ENCODE measurements around the gene SLTM. TPM values are rescaled to one million over a fixed set of nuclear protein-coding genes. Genes with fewer than 3 reads are reported as not detected.
"Not testable (repeated sequence)": the region's sequence is repeated elsewhere in the genome, so short reads cannot be mapped to it uniquely, and the experiment has no call there.

SLTM gene
- total RNA-seq, 1 experiment from 2014 or later, result 50.6 TPM

DNA sequence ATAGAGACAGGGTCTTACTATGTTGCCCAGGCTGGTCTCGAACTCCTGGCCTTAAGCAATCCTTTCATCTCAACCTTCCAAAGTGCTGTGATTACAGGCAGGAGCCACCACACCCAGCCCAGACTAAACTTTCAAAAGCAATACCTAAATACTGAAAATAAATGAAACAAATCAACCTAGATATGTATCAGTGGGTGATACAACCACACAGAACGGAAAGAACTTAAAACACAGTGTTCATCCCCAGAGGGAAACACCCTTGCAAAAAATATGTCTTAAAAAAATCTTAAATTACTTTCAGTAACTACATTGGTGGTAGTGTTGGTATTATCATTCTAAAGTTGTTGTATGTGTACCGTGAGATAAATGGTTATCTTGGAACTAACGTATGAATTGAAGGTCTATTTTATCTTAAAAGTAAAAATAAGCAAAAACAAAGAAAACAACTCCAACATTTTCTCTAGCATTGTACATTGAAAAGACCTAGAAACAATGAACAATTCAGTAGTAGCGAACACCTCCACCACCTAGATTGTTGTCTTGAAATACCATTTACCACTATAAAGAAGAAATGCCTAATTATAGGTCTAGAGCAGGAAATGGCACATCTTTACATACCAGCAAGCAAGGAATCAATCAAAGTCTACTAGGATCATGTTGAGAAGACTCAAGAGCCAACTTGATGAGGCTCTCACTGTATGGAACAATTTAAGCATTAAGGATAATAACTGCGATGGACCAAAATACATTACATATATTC is 24.7 kb downstream of the SLTM start:
- no peak overlapping the region for H3K4me3 ChIP-seq
- H3K9me3 ChIP-seq, result no peaks in the 10 kb centered on the region
- no peaks in the 10 kb centered on the region for H3K27me3 ChIP-seq
- no peak for DNase-seq
- peaks cover 66% of the 10 kb centered on the region for H3K36me3 ChIP-seq

DNA sequence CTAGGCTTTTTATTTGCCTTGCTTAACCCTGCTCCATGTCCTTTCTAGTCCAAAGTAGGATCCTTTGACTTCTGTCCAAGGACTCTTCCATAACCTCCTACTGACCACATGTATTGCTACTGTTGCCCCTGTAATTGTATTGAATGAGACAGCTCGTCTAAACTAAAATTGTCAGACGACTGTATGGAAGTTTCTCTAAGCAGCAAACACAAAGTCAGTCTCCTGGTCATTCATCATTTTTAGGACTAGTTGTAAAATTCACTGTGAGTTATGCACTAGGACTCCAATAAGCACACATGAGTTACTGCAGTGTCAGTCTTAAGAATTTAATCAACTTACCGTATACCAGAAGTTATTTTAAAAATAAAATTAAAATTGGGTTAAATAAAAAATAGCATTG is 32.8 kb downstream of the SLTM start:
- H3K36me3 ChIP-seq, result peaks cover 63% of the 10 kb centered on the region
- H3K9me3 ChIP-seq, result no peaks in the 10 kb centered on the region
- DNase-seq, result no peak
- no peak overlapping the region for H3K4me3 ChIP-seq
- no peaks in the 10 kb centered on the region for H3K27me3 ChIP-seq

DNA sequence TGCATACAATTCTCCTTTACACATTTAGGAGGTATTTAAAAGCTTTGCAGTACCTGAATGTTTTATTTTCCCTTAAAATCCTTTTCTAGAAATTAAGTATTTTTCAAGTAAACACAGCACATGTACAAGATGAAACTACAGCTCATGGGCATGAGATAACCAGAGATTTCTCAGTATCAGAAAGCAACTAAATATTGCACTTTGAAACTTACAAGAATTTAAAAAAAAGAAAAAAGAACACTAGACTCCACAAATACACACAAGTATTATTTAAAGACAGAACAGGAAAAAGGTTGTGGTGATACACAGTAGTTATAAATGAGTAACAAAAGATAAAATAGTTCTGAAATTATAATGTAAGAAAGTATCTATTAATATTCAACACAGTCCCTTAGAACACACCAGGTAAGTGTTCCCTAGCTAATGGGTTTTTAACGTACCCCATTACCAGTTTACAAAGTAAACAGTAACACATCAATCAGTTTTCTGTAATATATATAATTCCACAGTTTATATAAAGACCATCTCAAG is 35.3 kb downstream of the SLTM start:
- H3K4me3 ChIP-seq, result no peak overlapping the region
- H3K9me3 ChIP-seq, result no peaks in the 10 kb centered on the region
- no peak for DNase-seq
- peaks cover 76% of the 10 kb centered on the region for H3K36me3 ChIP-seq
- H3K27me3 ChIP-seq, result no peaks in the 10 kb centered on the region

DNA sequence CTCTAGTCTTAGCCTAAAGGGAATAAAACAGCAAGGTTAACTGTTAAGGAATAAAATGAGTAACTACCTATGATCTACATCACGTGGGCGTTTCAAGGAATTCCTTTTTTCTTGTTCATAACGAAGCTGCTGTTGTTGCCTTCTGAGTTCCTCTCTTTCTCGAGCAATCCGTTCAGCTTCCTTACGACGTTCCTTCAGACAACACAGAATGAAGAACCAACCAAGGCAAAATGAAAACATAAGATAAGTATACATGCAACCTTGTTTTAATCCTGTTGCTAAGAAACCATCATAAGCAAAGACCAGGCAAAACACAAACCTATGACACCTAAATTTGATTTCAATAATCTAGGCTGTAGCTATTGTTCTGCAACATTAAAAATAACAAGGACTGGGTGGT is 44.1 kb downstream of the SLTM start:
- no peak for DNase-seq
- Histone ChIP-seq H3K9me3 (no peaks in the 10 kb centered on the region), H3K36me3 (peaks cover 95% of the 10 kb centered on the region), H3K27me3 (no peaks in the 10 kb centered on the region), H3K4me3 (no peak overlapping the region)

DNA sequence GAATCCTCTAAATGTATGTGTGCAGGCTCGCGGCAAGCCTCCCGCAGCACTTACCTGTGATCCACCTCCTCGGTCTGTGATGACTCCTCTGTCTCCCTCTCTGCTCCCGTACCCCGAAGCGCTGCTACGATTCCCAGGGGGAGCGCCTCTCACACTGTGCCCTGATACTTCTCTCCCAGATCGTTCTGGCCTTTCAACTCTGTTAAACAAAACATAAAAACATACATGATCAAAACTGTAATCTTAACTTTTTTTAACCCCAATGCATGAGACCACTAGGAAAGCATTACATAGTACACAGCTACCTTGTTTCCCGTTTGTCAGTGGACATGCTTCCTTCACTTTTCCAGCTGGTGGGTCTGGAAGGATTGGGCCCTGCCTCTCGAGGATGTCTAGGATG is 46.6 kb downstream of the SLTM start:
- peaks cover 94% of the 10 kb centered on the region for H3K36me3 ChIP-seq
- no peaks in the 10 kb centered on the region for H3K27me3 ChIP-seq
- no peak for DNase-seq

DNA sequence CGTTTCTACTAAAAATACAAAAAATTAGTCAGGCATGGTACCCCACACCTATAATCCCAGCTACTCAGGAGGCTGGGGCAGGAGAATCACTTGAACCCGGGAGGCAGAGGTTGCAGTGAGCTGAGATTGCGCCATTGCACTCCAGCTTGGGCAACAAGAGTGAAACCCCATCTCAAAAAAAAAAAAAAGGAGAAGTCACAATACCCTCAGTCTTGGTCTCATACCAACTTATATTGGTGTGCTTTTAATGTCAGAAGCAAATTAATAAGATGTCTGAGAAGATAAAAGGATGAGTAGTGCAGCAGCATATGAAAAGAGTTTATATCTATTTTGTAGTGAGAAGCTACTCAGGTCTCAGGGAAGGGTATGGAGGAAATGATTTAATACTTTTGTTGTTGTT is 49.6 kb downstream of the SLTM start:
- H3K27me3 ChIP-seq, H3K4me3 ChIP-seq, H3K9me3 ChIP-seq, DNase-seq: not testable (repeated sequence)
- H3K36me3 ChIP-seq, result peaks cover 95% of the 10 kb centered on the region

More for the DNA sequence above, 46.6 kb downstream of the SLTM start:
- Histone ChIP-seq H3K4me3 (no peak overlapping the region), H3K9me3 (no peaks in the 10 kb centered on the region)

DNA sequence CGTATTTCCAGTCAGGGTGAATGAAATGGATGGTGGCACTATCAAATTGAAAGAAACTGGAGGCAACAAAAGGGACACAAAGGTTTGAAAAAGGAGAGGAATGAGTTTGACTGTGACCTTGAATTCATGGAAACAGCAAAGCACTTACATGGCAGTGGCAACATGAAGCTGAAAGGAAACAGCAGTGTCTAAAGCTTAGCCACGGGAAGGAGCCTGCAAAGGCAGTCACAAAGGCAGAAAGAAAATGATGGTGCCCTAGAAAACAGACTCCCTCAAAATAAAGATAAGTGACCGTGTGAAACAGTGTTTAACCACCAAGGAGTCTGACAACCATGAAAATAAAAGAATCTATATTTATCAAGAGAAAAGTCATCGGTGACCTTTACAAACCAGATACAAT is 51.2 kb downstream of the SLTM start:
- Histone ChIP-seq H3K4me3 (no peak overlapping the region), H3K9me3 (no peaks in the 10 kb centered on the region), H3K27me3 (no peaks in the 10 kb centered on the region), H3K36me3 (peaks cover 94% of the 10 kb centered on the region)
- no peak for DNase-seq

DNA sequence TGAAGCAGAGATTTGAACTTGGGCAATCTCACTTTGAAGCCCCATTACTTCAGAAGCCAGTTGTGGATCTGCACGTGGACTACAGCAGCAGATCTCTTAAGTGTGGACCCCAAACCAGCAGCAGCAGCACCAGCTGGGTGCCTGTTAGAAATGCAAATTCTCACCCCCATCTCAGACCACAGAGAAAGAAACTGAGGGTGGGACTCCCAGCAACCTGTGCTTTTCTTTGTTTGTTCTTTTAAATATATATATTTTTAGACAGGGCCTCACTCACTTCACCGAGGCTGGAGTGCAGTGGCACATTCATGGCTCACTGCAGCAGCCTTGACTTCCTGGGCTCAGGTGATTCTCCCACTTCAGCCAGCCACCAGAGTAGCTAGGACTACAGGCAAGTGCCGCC is 53.2 kb downstream of the SLTM start:
- Histone ChIP-seq H3K4me3 (no peak overlapping the region), H3K27me3 (no peaks in the 10 kb centered on the region), H3K9me3 (no peaks in the 10 kb centered on the region), H3K36me3 (peaks cover 84% of the 10 kb centered on the region)
- DNase-seq, result no peak

DNA sequence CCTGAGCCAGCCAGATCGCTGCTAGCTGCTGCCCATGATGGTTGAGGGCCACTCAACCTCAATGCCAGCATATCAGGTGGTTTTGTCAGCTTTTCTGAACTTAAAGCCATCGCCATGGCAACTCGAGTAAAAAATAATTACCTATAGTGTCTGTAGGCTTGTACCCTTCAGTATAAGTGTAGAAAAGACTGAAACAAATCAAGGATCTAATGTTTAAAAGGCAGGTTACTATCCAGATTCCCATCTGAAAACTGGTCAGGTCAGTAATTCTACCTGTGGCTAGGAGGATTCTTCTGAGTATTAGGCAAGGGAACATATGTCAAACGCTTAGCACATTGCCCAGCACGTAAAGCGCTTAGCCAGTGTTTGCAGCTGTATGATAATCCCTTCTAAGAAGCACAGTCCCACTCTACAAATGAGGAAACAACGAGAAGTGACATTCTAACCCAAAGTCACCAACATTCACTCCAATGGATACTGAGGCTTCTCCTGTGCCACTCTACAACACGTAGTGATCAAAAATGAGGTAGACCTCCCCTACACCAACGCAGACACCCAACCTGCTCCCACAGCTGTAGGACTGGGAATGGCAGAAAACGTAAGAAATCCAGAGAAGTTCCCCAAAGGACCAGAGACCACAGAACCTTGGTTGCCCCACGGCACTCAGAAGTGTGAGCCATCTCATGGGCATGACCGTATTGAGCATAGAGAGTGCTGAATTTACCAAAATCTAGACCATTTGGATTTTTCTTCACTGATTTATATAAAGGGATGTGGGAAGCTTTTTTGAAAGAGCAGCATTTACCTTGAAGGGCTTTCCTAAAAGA is 55.3 kb downstream of the SLTM start:
- no peaks in the 10 kb centered on the region for H3K27me3 ChIP-seq
- no peaks in the 10 kb centered on the region for H3K9me3 ChIP-seq
- no peak for DNase-seq
- H3K36me3 ChIP-seq, result peaks cover 63% of the 10 kb centered on the region
- H3K4me3 ChIP-seq, result no peak overlapping the region

DNA sequence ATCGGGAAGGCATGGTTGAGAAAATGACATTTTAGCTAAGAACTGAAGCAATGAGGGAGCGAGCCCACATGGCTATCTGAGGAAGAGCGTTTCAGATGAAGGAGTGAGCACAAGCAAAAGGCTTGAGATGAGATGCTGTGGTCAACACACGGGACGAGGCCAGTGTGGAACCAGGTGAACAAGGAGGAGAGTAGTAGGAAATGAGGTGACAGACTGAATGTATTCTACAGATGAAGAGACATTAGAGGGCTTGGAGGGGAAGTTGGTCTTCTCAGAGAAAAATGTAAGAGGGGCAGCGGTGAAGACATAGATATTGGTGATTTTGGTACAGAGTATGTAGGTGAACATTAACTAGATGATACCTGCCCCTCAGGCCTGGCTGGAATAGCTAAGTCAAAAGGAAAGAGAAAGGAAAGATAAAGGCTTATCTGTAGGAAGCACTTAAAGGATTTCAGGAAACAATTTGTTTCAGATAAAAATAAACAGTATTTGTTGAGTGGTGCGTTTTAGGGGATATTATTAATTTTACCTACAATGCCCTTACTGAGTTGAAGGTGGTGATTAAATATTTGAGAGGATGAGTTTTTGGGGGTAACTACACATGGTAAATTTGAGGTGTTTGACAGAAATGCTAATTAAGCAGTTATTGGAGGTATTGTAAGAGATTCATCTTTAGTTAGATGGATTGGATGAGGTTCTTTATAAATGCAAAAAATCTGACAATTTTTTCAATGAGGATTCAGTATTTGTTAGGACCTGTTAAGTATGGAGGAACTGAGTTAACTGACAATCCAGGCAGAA is 57.0 kb downstream of the SLTM start:
- H3K36me3 ChIP-seq, result peaks cover 48% of the 10 kb centered on the region

DNA sequence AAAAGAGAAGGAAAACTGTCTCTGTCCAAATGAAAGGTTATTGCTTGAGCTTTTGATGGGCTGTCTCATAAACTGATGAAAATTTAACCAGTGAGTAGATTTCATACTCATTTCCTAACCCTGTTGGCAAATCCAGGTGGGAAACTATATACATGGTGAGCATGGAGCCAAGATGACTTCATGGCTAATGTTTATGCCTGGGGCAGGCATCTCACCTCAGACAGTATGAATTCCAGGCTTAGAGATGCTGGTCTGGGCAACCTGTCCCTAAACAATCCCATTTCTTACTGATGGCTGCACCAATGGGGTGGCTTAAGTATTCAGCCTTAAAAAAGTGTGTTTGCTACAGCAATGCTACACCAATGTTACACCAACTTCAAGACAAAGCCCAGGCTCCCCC is 58.1 kb downstream of the SLTM start:
- Histone ChIP-seq H3K36me3 (peaks cover 37% of the 10 kb centered on the region), H3K27me3 (no peaks in the 10 kb centered on the region), H3K4me3 (no peak overlapping the region), H3K9me3 (no peaks in the 10 kb centered on the region)
- no peak for DNase-seq

More for the DNA sequence above, 57.0 kb downstream of the SLTM start:
- Histone ChIP-seq H3K27me3 (no peaks in the 10 kb centered on the region), H3K4me3 (no peak overlapping the region), H3K9me3 (no peaks in the 10 kb centered on the region)
- no peak for DNase-seq

DNA sequence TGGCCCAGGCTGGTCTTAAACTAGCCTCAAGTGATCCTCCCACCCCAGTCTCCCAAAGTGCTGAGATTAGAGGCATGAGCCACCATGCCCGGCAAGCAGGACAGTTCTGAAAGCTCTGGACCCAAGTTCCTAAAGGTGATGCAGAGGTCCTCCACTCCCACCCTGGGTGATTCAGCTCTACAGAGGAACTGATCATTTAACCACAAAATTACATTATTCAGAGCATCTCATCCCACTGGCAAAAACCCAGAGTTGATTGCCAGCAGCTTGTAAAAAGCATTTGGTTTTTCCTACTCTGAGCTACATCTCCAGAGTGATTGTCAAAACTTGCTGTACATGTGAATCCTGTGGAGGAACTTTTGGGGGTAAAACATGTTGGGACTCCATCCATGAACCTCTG is 60.2 kb downstream of the SLTM start:
- peaks cover 18% of the 10 kb centered on the region for H3K36me3 ChIP-seq
- peak; percentile 72 for DNase-seq
- H3K9me3 ChIP-seq, result no peaks in the 10 kb centered on the region

DNA sequence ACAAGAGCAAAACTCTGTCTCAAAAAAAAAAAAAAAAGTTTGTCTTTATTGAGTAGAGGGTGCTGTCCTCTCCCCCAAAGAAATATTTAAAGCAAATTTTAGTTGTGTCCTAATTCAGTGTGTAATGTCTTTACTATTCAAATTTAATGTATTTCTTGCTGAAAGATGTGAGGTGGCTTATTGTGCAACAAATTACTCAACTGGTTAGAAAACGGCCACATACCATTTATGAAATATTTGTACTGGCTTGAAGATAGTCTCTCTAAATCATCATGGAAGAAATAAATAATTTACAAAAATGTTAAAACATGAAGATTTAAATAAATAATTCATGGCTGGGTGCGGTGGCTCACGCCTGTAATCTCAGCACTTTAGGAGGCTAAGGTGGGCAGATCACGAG is 63.0 kb downstream of the SLTM start:
- no peaks in the 10 kb centered on the region for H3K9me3 ChIP-seq
- DNase-seq, result no peak
- H3K36me3 ChIP-seq, result peaks cover 2% of the 10 kb centered on the region; the same call in 1 of the 2 replicates
- H3K4me3 ChIP-seq, result no peak overlapping the region
- H3K27me3 ChIP-seq, result no peaks in the 10 kb centered on the region

More for the DNA sequence above, 60.2 kb downstream of the SLTM start:
- H3K4me3 ChIP-seq, result no peak overlapping the region
- H3K27me3 ChIP-seq, result no peaks in the 10 kb centered on the region

DNA sequence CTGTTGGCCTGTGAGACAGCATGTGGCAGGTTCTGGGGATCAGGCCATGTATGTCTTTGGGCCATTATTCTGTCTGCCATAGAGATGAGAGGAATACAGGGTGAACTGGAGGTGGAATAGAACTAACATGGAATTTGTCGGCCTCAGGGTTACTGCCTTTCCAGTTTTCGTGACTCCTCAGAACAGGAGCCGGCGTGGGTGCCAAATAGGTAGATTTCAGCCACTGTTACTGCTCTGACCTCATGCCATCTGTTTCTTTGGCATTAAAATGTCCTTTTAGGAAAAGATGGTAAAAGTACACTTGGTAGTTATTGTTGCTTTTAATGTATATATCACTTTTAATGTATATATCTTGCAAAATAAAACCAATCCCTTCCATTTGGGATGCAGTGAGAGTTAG is 65.6 kb downstream of the SLTM start:
- no peak for DNase-seq
- Histone ChIP-seq H3K9me3 (no peaks in the 10 kb centered on the region), H3K27me3 (no peaks in the 10 kb centered on the region), H3K36me3 (peaks cover 2% of the 10 kb centered on the region; the same call in 1 of the 2 replicates), H3K4me3 (no peak overlapping the region)

DNA sequence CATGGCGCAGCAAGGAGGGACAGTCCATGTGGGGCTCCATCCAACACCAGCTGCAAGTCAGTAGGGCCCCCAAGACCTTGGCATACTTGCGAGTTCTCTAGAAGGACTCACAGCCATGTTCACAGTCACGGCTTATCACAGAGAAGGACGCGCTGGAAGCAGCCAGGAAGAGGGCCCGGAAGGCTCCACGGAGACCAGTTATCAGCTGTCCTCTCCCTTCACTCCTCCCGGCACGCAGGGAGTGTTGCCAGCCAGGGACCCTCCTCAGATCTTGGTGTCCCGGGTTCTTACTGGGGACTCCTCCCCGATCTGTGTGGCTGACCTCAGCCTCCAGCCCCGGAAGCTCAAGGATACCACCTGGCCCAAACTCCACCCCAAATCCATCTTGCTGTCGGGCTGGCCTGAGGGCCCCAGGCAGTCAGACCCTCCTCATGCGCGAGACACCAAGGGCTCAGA is 68.0 kb downstream of the SLTM start:
- no peak overlapping the region for H3K4me3 ChIP-seq
- H3K36me3 ChIP-seq, result peaks cover 2% of the 10 kb centered on the region; the same call in 1 of the 2 replicates
- no peaks in the 10 kb centered on the region for H3K27me3 ChIP-seq
- no peak for DNase-seq
- H3K9me3 ChIP-seq, result no peaks in the 10 kb centered on the region

DNA sequence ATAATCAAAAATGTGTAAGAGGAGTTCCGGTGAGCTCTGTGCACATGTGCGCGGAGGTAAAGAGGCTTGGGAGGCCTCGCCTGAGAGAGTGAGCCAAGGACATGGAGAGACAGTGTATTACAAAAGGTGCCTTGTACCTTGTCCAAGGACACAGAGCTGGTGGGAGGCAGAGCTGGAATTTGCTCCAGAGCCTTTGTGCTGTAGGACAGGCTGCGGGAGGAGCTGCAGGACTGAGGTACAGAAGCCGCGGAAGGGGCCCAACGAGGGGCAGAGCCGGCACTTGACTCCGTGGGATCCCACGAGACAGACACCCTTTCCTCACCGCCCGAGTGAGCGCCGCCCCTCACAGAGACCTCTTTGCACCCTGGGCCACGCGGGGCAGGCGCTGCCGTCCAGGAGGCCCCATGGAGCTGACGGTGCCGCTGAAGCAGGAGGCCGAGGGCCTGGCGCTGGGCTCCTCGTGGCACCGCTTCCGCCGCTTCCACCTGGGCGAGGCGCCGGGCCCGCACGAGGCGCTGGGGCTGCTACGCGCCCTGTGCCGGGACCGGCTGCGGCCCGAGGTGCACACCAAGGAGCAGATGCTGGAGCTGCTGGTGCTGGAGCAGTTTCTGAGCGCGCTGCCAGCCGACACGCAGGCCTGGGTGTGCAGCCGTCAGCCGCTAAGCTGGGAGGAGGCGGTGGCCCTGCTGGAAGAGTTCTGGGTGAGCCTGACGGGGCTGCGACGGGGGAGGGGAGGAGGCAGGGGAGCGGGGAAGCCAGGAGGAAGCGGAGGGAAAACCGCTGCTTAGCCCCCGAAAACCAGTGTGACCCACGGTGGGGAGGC is 68.7 kb downstream of the SLTM start:
- Histone ChIP-seq H3K36me3 (peaks cover 2% of the 10 kb centered on the region; the same call in 1 of the 2 replicates), H3K27me3 (no peaks in the 10 kb centered on the region), H3K9me3 (no peaks in the 10 kb centered on the region), H3K4me3 (no peak overlapping the region)
- DNase-seq, result no peak

Data from MG63 (cell line).